Heart left ventricle (tissue), 13 donors: Measurements from ENCODE around the gene FTO.

Experiments used
- CTCF ChIP-seq, 12 donors: fragments of 200-600 bp; sonication (generic) in 4 of 12; IDR thresholded peaks; one replicate each; pipeline versions ENCODE4 v1.5.0 to v1.8.0; 2018 to 2022; ENCODE audit warnings: antibody characterized with exemption in 12 of 12, mild to moderate bottlenecking in 5 of 12
- POLR2A ChIP-seq, 2 donors: fragments of 450-650 bp; IDR thresholded peaks; one replicate each; pipeline ENCODE4 v1.6.1; 2017; ENCODE audit warnings: antibody characterized with exemption in 2 of 2, mild to moderate bottlenecking in 2 of 2, moderate library complexity in 2 of 2
- donor health status: ischemic (EF 13 %, LVEDD 7.1; RV severe dilation, severe dysfunction).
- donor health status: DM: no; HTN: yes; CAD: no.
- donor health status: DM: no; HTN: no; CAD: no.
- donor health status: ischemic (EF 25% LVEDD 6.9; RV normal size, moderate dysfunction).
- donor health status: ischemic (EF 25% LVEDD 5.7; RV mildly dilated, moderate dysfunction).
- donor health status: ischemic (EF 35%, LVEDD 5.7; RV mildly dilated, moderate dysfunction).
- donor health status: nonischemic (EF 11% LVEDD 7.7; RV severe dilation, severe dysfunction).
- donor health status: DM: yes; HTN: yes; CAD: no.
- donor health status: PGD.
- donor health status: ischemic (EF 29% LVEDD 5.4; RV normal size, mild dysfunction).
- donor health status: nonischemic (EF 23%, LVEDD 6.1; RV moderate dilation, normal function).

DNA sequence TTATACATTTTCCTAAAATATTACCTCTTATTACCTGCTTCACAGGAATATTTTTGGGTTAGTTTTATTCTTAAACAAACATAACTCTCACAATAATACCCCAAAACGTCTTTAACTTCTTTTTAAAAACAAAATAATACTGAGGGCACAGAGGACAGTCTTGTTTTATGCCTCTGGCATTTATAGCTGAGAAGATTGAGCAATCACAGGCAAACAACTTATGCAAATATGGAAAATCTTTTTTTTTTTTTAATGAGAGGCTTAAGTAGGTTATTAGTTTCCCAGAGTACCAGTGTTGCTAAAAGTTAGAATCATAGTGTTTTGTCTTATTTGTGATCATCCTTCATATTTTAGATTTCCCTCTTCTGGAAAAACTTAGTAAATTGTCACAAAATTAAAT, 195.0 kb downstream of the FTO start:
- TF ChIP-seq CTCF (IDR thresholded peaks at IDR 0.05) (no peak), POLR2A (IDR thresholded peaks at IDR 0.05) (no peak)
